ENCODE data around the gene DCBLD2.

DCBLD2 gene

GRCh38 chr3:98791341-98792325 is 109.9 kb downstream of the DCBLD2 start:
- DNase-seq (ENCODE audit: low read depth): no peak

- no peak for DNase-seq (ENCODE audit: low read depth)
Observed at GRCh38 chr3:98788651-98789050, 112.8 kb downstream of the DCBLD2 start.

- DNase-seq (ENCODE audit: low read depth): no peak
Observed at GRCh38 chr3:98787181-98787580, 114.3 kb downstream of the DCBLD2 start.

- DNase-seq (ENCODE audit: low read depth): no peak
Observed at GRCh38 chr3:98786364-98787006, 115.0 kb downstream of the DCBLD2 start.

GRCh38 chr3:98784666-98785600 is 116.6 kb downstream of the DCBLD2 start:
- peak; percentile 93 for DNase-seq (ENCODE audit: low read depth)

- DNase-seq (ENCODE audit: low read depth): no peak
Observed at GRCh38 chr3:98784042-98784441, 117.5 kb downstream of the DCBLD2 start.

- DNase-seq (ENCODE audit: low read depth): no peak
Observed at GRCh38 chr3:98782824-98783500, 118.5 kb downstream of the DCBLD2 start.

- no peak for DNase-seq (ENCODE audit: low read depth)
Observed at GRCh38 chr3:98780343-98780742, 121.2 kb downstream of the DCBLD2 start.

- DNase-seq (ENCODE audit: low read depth): peak; percentile 68
Observed at GRCh38 chr3:98779541-98780335, 121.8 kb downstream of the DCBLD2 start.

GRCh38 chr3:98778852-98779413 is 122.6 kb downstream of the DCBLD2 start:
- DNase-seq (ENCODE audit: low read depth): peak; percentile 91

- no peak for DNase-seq (ENCODE audit: low read depth)
Observed at GRCh38 chr3:98778383-98778782, 123.1 kb downstream of the DCBLD2 start.

- no peak for DNase-seq (ENCODE audit: low read depth)
Observed at GRCh38 chr3:98777801-98778220, 123.7 kb downstream of the DCBLD2 start.

- no peak for DNase-seq (ENCODE audit: low read depth)
Observed at GRCh38 chr3:98777286-98777685, 124.2 kb downstream of the DCBLD2 start.

GRCh38 chr3:98776140-98776493 is 125.4 kb downstream of the DCBLD2 start:
- no peak for DNase-seq (ENCODE audit: low read depth)

- DNase-seq (ENCODE audit: low read depth): no peak
Observed at GRCh38 chr3:98775459-98776139, 125.9 kb downstream of the DCBLD2 start.

- DNase-seq (ENCODE audit: low read depth): no peak
Observed at GRCh38 chr3:98772022-98772421, 129.5 kb downstream of the DCBLD2 start.

- no peak for DNase-seq (ENCODE audit: low read depth)
Observed at GRCh38 chr3:98770261-98771039, 131.0 kb downstream of the DCBLD2 start.

GRCh38 chr3:98769448-98769847 is 132.0 kb downstream of the DCBLD2 start:
- no peak for DNase-seq (ENCODE audit: low read depth)

- DNase-seq (ENCODE audit: low read depth): no peak
Observed at GRCh38 chr3:98768961-98769360, 132.5 kb downstream of the DCBLD2 start.

All from non-pigmented ciliary epithelial cell (primary cell).